ENCODE measurements around the gene TMEM9B. TPM values are rescaled to one million over a fixed set of nuclear protein-coding genes. Genes with fewer than 3 reads are reported as not detected.

Gene TMEM9B
- total and polyA plus RNA-seq, 2 donors (not counting 1 experiment from before 2014, with no cell fraction given) = 51.0 to 61.6 TPM

- TF ChIP-seq, protein P1, sequence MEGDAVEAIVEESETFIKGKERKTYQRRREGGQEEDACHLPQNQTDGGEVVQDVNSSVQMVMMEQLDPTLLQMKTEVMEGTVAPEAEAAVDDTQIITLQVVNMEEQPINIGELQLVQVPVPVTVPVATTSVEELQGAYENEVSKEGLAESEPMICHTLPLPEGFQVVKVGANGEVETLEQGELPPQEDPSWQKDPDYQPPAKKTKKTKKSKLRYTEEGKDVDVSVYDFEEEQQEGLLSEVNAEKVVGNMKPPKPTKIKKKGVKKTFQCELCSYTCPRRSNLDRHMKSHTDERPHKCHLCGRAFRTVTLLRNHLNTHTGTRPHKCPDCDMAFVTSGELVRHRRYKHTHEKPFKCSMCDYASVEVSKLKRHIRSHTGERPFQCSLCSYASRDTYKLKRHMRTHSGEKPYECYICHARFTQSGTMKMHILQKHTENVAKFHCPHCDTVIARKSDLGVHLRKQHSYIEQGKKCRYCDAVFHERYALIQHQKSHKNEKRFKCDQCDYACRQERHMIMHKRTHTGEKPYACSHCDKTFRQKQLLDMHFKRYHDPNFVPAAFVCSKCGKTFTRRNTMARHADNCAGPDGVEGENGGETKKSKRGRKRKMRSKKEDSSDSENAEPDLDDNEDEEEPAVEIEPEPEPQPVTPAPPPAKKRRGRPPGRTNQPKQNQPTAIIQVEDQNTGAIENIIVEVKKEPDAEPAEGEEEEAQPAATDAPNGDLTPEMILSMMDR (conservative IDR thresholded peaks at IDR 0.05 in 1 of 2, IDR thresholded peaks at IDR 0.05 in 1 of 2; ENCODE audit: low read depth in 1 of 2, low read length in 2 of 2) = no peak
- TF ChIP-seq EZH2 (IDR thresholded peaks at IDR 0.05; ENCODE audit: low read length, missing control alignments) = no peak
- H4K20me1 ChIP-seq (ENCODE audit: control insufficient read depth, extremely low read depth, insufficient read depth, low read length) = no peaks in the 10 kb centered on the region
- no peaks in the 10 kb centered on the region for H3K9me3 ChIP-seq (ENCODE audit: control insufficient read depth, insufficient read depth, low read depth, low read length)
- no peak overlapping the region for H3K4me2 ChIP-seq (ENCODE audit: extremely low read depth, insufficient read depth, low read length)
- H3K36me3 ChIP-seq (ENCODE audit: control insufficient read depth, insufficient read depth, low read length) = no peaks in the 10 kb centered on the region
- H3K9ac ChIP-seq (ENCODE audit: insufficient read depth, low read length) = no peak overlapping the region
- H2AFZ ChIP-seq (ENCODE audit: low read length) = no peak overlapping the region
- H3K4me3 ChIP-seq (replicated peaks in 1 of 4; ENCODE audit: control extremely low read depth in 1 of 4, insufficient read depth in 1 of 4, low read depth in 3 of 4, low read length in 4 of 4) = no peak overlapping the region
- peaks cover 11% of the 10 kb centered on the region for H3K4me1 ChIP-seq (ENCODE audit: control insufficient read depth, extremely low read depth, insufficient read depth, low read length)
- peaks cover 10% of the 10 kb centered on the region for H3K79me2 ChIP-seq (ENCODE audit: control insufficient read depth, insufficient read depth, low read length)
- no peak overlapping the region for H3K27ac ChIP-seq (ENCODE audit: insufficient read depth, low read length)
- no peak for DNase-seq (ENCODE audit: low read depth in 2 of 2)
- H3K27me3 ChIP-seq (ENCODE audit: control insufficient read depth, insufficient read depth, low read length) = no peaks in the 10 kb centered on the region
Observed at GRCh38 chr11:8908099-8908498, 56.1 kb downstream of the TMEM9B start.

DNA sequence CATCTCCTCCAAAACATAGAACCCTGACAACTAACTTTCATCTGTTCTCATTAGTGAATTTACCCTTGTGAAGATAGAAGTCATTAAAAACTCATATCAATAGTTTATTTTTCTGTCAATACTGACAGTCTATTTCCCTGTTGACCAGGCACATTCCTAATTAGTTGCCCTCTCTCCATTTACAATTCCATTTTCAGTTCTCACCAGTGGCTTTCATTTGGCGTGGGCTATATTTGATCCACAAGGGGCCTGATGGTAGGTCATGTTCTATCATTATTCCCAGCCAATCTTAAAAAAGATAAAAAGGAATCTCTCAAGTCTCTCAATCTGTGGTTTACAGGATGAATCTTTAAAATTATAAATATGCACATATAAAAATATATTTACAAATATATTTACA is 57.1 kb downstream of the TMEM9B start:
- TF ChIP-seq, protein P1 (conservative IDR thresholded peaks at IDR 0.05 in 1 of 2, IDR thresholded peaks at IDR 0.05 in 1 of 2; ENCODE audit: low read depth in 1 of 2, low read length in 2 of 2) = no peak
- no peak for TF ChIP-seq EZH2 (IDR thresholded peaks at IDR 0.05; ENCODE audit: low read length, missing control alignments)
- H4K20me1 ChIP-seq (ENCODE audit: control insufficient read depth, extremely low read depth, insufficient read depth, low read length) = no peaks in the 10 kb centered on the region
- H3K4me3 ChIP-seq (replicated peaks in 1 of 4; ENCODE audit: control extremely low read depth in 1 of 4, insufficient read depth in 1 of 4, low read depth in 3 of 4, low read length in 4 of 4) = no peak overlapping the region
- H3K9ac ChIP-seq (ENCODE audit: insufficient read depth, low read length) = no peak overlapping the region
- peaks cover 11% of the 10 kb centered on the region for H3K4me1 ChIP-seq (ENCODE audit: control insufficient read depth, extremely low read depth, insufficient read depth, low read length)
- H3K9me3 ChIP-seq (ENCODE audit: control insufficient read depth, insufficient read depth, low read depth, low read length) = no peaks in the 10 kb centered on the region
- H2AFZ ChIP-seq (ENCODE audit: low read length) = no peak overlapping the region
- no peak overlapping the region for H3K27ac ChIP-seq (ENCODE audit: insufficient read depth, low read length)
- no peaks in the 10 kb centered on the region for H3K36me3 ChIP-seq (ENCODE audit: control insufficient read depth, insufficient read depth, low read length)
- H3K79me2 ChIP-seq (ENCODE audit: control insufficient read depth, insufficient read depth, low read length) = peaks cover 5% of the 10 kb centered on the region
- DNase-seq (ENCODE audit: low read depth in 2 of 2) = no peak
- no peaks in the 10 kb centered on the region for H3K27me3 ChIP-seq (ENCODE audit: control insufficient read depth, insufficient read depth, low read length)
- peak overlapping the region; percentile 58 for H3K4me2 ChIP-seq (ENCODE audit: extremely low read depth, insufficient read depth, low read length)

DNA sequence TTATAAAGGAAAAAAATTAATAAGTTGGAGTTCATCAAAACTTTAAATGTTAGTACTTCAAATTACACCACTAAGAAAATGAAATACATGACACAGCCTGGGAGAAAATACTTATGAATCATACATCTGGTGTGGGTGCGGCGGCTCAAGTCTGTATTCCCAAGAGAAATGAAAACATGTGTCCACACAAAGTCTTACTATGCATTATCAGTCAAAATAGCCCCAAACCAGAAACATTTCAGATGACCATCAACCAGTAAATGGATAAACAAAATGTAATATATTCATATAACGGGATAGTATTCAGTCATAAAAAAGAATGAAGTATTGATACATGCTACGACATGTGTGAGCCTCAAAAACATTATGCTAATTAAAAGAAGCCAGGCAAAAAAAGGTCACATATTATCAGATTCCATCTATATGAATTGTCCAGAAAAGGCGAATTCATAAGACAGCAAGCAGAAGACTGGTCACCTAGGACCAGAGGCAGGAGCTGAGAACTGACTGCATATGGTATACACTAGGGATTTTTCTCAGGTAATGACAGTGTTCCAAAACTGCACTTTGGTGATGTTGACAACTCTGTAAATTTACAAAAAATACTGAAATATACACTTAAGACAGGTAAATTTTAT is 58.6 kb downstream of the TMEM9B start:
- peak overlapping the region; percentile 33 for H3K4me2 ChIP-seq (ENCODE audit: extremely low read depth, insufficient read depth, low read length)
- no peaks in the 10 kb centered on the region for H3K79me2 ChIP-seq (ENCODE audit: control insufficient read depth, insufficient read depth, low read length)
- H3K27me3 ChIP-seq (ENCODE audit: control insufficient read depth, insufficient read depth, low read length) = no peaks in the 10 kb centered on the region
- H2AFZ ChIP-seq (ENCODE audit: low read length) = no peak overlapping the region
- H3K27ac ChIP-seq (ENCODE audit: insufficient read depth, low read length) = no peak overlapping the region
- peak; percentile 86 to 88 for DNase-seq (ENCODE audit: low read depth in 2 of 2)
- H3K9me3 ChIP-seq (ENCODE audit: control insufficient read depth, insufficient read depth, low read depth, low read length) = no peaks in the 10 kb centered on the region
- TF ChIP-seq, protein P1 (conservative IDR thresholded peaks at IDR 0.05 in 1 of 2, IDR thresholded peaks at IDR 0.05 in 1 of 2; ENCODE audit: low read depth in 1 of 2, low read length in 2 of 2) = no peak
- TF ChIP-seq EZH2 (IDR thresholded peaks at IDR 0.05; ENCODE audit: low read length, missing control alignments) = no peak
- H3K4me1 ChIP-seq (ENCODE audit: control insufficient read depth, extremely low read depth, insufficient read depth, low read length) = peaks cover 11% of the 10 kb centered on the region
- no peaks in the 10 kb centered on the region for H3K36me3 ChIP-seq (ENCODE audit: control insufficient read depth, insufficient read depth, low read length)
- no peak overlapping the region for H3K4me3 ChIP-seq (replicated peaks in 1 of 4; ENCODE audit: control extremely low read depth in 1 of 4, insufficient read depth in 1 of 4, low read depth in 3 of 4, low read length in 4 of 4)
- H3K9ac ChIP-seq (ENCODE audit: insufficient read depth, low read length) = no peak overlapping the region
- no peaks in the 10 kb centered on the region for H4K20me1 ChIP-seq (ENCODE audit: control insufficient read depth, extremely low read depth, insufficient read depth, low read length)

Measured in fibroblast of lung (primary cell).